ENCODE data around the gene QKI. TPM values are rescaled to one million over a fixed set of nuclear protein-coding genes. Genes with fewer than 3 reads are reported as not detected.

Gene QKI
- total RNA-seq, 3 donors from 2014 or later, result 158 to 304 (median 172) TPM

DNA sequence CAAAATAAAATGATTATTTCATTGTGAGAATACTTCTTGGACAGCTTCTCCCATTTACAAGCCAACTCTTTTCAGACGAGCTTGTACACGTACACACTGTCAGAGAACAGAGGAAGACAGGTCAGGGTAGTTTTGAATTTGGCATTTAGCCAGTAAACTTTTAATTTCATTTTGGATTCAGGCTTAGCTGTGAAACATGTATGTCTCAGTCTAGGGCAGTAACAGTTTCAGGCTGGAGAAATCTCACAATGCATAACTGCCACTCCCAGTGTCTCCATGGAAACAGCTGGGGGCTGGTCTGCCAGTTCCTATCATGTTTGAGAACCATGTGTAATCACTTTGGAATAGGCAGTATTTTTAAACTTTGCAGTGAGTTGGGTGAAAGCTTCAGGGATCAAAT is 22.0 kb upstream of the QKI start:
- peak overlapping the region in 1 of 2 donors; percentile 35 for H3K27ac ChIP-seq
- H3K36me3 ChIP-seq, result no peaks in the 10 kb centered on the region
- no peaks in the 10 kb centered on the region for H3K9me3 ChIP-seq
- DNase-seq (ENCODE audit: low spot score in 2 of 2), result no peak
- no peaks in the 10 kb centered on the region for H3K4me1 ChIP-seq
- H3K4me3 ChIP-seq, result no peak overlapping the region
- TF ChIP-seq, protein P1, sequence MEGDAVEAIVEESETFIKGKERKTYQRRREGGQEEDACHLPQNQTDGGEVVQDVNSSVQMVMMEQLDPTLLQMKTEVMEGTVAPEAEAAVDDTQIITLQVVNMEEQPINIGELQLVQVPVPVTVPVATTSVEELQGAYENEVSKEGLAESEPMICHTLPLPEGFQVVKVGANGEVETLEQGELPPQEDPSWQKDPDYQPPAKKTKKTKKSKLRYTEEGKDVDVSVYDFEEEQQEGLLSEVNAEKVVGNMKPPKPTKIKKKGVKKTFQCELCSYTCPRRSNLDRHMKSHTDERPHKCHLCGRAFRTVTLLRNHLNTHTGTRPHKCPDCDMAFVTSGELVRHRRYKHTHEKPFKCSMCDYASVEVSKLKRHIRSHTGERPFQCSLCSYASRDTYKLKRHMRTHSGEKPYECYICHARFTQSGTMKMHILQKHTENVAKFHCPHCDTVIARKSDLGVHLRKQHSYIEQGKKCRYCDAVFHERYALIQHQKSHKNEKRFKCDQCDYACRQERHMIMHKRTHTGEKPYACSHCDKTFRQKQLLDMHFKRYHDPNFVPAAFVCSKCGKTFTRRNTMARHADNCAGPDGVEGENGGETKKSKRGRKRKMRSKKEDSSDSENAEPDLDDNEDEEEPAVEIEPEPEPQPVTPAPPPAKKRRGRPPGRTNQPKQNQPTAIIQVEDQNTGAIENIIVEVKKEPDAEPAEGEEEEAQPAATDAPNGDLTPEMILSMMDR (IDR thresholded peaks at IDR 0.05), result no peak
- TF ChIP-seq POLR2A (IDR thresholded peaks at IDR 0.05) (no peak), POLR2AphosphoS5 (IDR thresholded peaks at IDR 0.05) (no peak)
- intact Hi-C loops (cut with DNase I; ENCODE audit: low total_unique reads), result no loop called here
- no peaks in the 10 kb centered on the region for H3K27me3 ChIP-seq

DNA sequence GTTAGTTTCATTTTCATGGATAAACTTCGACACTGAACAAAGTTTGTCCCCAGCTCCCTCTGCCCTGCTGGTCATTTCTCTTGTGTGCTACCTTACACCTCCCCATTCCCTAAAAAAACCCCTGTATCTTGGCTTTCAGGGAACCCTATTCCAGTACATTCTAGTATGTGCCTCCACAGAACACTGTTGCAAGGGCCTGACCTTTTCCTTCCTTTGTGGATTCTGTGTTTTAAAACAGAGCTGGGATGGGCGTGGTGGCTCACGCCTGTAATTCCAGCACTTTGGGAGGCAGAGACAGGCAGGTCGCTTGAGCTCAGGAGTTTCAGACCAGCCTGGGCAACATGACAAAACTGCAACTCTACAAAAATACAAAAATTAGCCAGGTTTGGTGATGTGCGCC is 20.6 kb upstream of the QKI start:
- TF ChIP-seq POLR2A (IDR thresholded peaks at IDR 0.05), result no peak
- no peak for TF ChIP-seq POLR2AphosphoS5 (IDR thresholded peaks at IDR 0.05)
- TF ChIP-seq, protein P1 (IDR thresholded peaks at IDR 0.05), result no peak
- H3K4me1 ChIP-seq, result no peaks in the 10 kb centered on the region
- intact Hi-C loops (cut with DNase I; ENCODE audit: low total_unique reads), result no loop called here
- DNase-seq (ENCODE audit: low spot score in 2 of 2), result no peak
- no peak overlapping the region for H3K27ac ChIP-seq
- H3K9me3 ChIP-seq, result no peaks in the 10 kb centered on the region
- H3K36me3 ChIP-seq, result no peaks in the 10 kb centered on the region
- H3K4me3 ChIP-seq, result no peak overlapping the region
- no peaks in the 10 kb centered on the region for H3K27me3 ChIP-seq

DNA sequence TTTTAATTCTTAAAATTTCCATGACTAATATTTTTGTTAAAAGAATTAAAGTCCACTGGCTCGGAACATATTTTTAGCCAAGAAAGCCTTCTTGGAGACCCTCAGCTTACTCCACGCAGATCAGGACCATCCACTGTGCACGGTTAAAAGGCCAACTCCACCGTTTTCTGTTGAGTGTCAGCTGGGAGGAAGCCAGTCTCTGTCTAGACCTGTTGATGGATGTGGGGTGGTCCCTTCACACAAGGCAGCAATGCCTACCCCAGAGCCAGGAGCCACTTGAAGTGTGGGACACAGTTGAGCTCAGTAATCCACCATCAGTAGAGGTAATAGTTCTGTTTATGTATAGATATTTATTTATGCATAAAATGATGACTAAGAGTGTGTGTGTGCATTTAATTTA is 19.9 kb upstream of the QKI start:
- Histone ChIP-seq H3K27me3 (no peaks in the 10 kb centered on the region), H3K27ac (no peak overlapping the region), H3K4me3 (no peak overlapping the region), H3K9me3 (no peaks in the 10 kb centered on the region), H3K4me1 (no peaks in the 10 kb centered on the region), H3K36me3 (no peaks in the 10 kb centered on the region)
- no peak for DNase-seq (ENCODE audit: low spot score in 2 of 2)
- TF ChIP-seq POLR2AphosphoS5 (IDR thresholded peaks at IDR 0.05), result no peak
- no peak for TF ChIP-seq POLR2A (IDR thresholded peaks at IDR 0.05)
- TF ChIP-seq, protein P1 (IDR thresholded peaks at IDR 0.05), result no peak
- intact Hi-C loops (cut with DNase I; ENCODE audit: low total_unique reads), result no loop called here

DNA sequence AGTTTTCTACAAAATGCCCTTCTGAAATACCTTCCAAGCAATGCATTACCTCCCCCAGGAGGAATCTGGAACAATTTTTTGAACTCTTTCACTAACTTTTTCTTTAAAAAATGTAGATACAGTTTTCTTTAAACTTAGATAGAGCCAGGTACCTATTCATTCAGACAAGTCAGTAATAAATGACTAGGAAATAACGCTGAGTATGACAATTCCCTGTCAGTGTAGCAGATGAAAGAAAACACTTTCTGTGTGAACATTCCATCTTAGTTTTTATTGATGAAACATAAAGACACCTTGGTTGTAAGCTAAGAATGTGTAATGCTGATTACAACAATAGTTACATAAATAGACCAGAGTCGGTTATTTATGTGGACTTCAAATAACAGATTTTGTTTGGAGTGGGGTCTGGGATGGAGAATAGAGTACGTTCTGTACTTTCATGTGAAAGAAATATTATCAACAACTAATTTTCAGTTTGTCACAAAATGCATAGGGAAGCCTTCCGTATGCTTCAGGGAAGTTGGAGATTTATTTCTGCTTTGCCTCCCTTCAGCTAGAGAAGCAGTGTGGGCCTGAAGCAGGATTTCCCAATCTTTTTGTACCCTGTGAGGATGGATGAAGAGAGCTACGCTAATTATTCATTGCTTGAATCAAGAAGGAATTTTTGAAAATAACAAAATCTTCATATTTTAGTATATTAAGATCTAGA is 19.2 kb upstream of the QKI start:
- H3K9me3 ChIP-seq, result no peaks in the 10 kb centered on the region
- no peaks in the 10 kb centered on the region for H3K4me1 ChIP-seq
- no peak overlapping the region for H3K4me3 ChIP-seq
- no peaks in the 10 kb centered on the region for H3K27me3 ChIP-seq
- no peaks in the 10 kb centered on the region for H3K36me3 ChIP-seq
- intact Hi-C loops (cut with DNase I; ENCODE audit: low total_unique reads), result no loop called here
- no peak for TF ChIP-seq POLR2AphosphoS5 (IDR thresholded peaks at IDR 0.05)
- TF ChIP-seq, protein P1 (IDR thresholded peaks at IDR 0.05), result no peak
- no peak for TF ChIP-seq POLR2A (IDR thresholded peaks at IDR 0.05)
- no peak for DNase-seq (ENCODE audit: low spot score in 2 of 2)
- H3K27ac ChIP-seq, result no peak overlapping the region

DNA sequence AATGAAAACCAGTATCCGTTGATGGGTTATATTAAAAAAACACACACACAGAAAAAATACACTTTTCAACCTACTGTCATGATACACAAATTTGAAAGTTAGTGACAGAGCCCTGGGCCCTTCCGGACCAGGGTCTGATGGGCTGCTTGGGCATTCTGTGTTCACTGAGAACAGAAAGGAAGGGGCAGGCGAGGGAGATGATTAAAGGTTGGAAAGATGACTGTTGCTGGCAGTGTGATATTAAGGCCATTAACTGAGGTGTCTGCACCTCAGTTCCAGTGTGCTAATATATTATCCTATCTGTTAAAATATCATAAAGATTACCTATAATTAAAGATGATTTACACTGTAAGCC is 18.7 kb upstream of the QKI start:
- intact Hi-C loops (cut with DNase I; ENCODE audit: low total_unique reads), result no loop called here
- H3K27me3 ChIP-seq, result no peaks in the 10 kb centered on the region
- H3K27ac ChIP-seq, result no peak overlapping the region
- H3K9me3 ChIP-seq, result no peaks in the 10 kb centered on the region
- H3K36me3 ChIP-seq, result no peaks in the 10 kb centered on the region
- no peak for DNase-seq (ENCODE audit: low spot score in 2 of 2)
- H3K4me3 ChIP-seq, result no peak overlapping the region
- no peaks in the 10 kb centered on the region for H3K4me1 ChIP-seq
- TF ChIP-seq POLR2A (IDR thresholded peaks at IDR 0.05) (no peak), POLR2AphosphoS5 (IDR thresholded peaks at IDR 0.05) (no peak)
- TF ChIP-seq, protein P1 (IDR thresholded peaks at IDR 0.05), result no peak

All from breast epithelium (tissue), 4 donors.